GM23248 (cell line): Measurements from ENCODE around the gene MALL.
"Not testable (repeated sequence)": the region's sequence is repeated elsewhere in the genome, so short reads cannot be mapped to it uniquely, and the experiment has no call there.

Source experiments
- EZH2 ChIP-seq: fragments of 200-600 bp; sonication (generic); IDR thresholded peaks from 2 replicates; pipeline ENCODE4 v1.6.1; 2018; ENCODE audit warnings: antibody characterized with exemption, mild to moderate bottlenecking; ENCODE audit not compliant: insufficient read depth, poor library complexity, severe bottlenecking
- EZH2phosphoT487 ChIP-seq: fragments of 200-600 bp; sonication (generic); IDR thresholded peaks from 2 replicates; pipeline ENCODE4 v1.6.1; 2018; ENCODE audit warnings: antibody characterized with exemption, moderate library complexity, mild to moderate bottlenecking, low read depth; ENCODE audit not compliant: insufficient read depth

DNA sequence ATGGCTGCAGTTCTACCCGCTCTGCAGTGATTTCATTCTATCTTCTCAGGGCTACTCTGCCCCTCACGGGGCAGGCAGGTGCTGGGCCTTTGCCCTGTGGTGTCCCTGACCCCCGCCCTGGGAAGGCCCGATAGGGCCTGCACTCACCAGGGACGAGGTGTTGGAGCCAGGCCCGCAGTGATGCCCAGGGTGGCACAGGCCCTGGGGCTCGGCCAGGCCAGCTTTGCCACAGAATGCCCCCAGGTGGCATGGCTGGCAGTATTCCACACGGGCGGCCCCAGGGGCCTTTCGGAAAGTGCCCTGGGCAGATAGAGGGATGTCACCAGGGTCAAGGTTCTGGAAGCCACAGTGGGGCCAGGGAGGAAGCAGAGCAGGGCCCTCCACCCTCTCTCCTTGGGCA lies 80.7 kb downstream of the MALL start:
- TF ChIP-seq EZH2phosphoT487, EZH2: not testable (repeated sequence)
